Osteocyte (in vitro differentiated cells): ENCODE measurements around the gene ARID3B. TPM values are rescaled to one million over a fixed set of nuclear protein-coding genes. Genes with fewer than 3 reads are reported as not detected.
"Not testable (repeated sequence)": the region's sequence is repeated elsewhere in the genome, so short reads cannot be mapped to it uniquely, and the experiment has no call there.

Source experiments
- DNase-seq: peaks from one replicate; pipeline ENCODE4 v3.0.0; 2021; ENCODE audit warnings: mixed read lengths; ENCODE audit not compliant: unreplicated experiment; ENCODE audit errors: extremely low spot score
- H3K27ac Mint-ChIP-seq: one replicate; pipeline ENCODE4 v1.8.0; 2021; ENCODE audit warnings: mild to moderate bottlenecking, mixed read lengths; ENCODE audit not compliant: unreplicated experiment
- H3K27me3 Mint-ChIP-seq: one replicate; pipeline ENCODE4 v1.8.0; 2021; ENCODE audit warnings: mixed read lengths; ENCODE audit not compliant: unreplicated experiment
- H3K36me3 Mint-ChIP-seq: one replicate; pipeline ENCODE4 v1.8.0; 2021; ENCODE audit warnings: mixed read lengths; ENCODE audit not compliant: unreplicated experiment
- H3K4me1 Mint-ChIP-seq: one replicate; pipeline ENCODE4 v1.8.0; 2021; ENCODE audit warnings: mixed read lengths; ENCODE audit not compliant: unreplicated experiment
- H3K4me3 Mint-ChIP-seq: one replicate; pipeline ENCODE4 v1.8.0; 2021; ENCODE audit warnings: mild to moderate bottlenecking, moderate library complexity, mixed read lengths; ENCODE audit not compliant: unreplicated experiment
- H3K9me3 Mint-ChIP-seq: one replicate; pipeline ENCODE4 v1.8.0; 2021; ENCODE audit warnings: mixed read lengths; ENCODE audit not compliant: unreplicated experiment
- CTCF ChIP-seq: fragments of 200-600 bp; sonication (generic); IDR thresholded peaks from 2 replicates; pipeline ENCODE4 v1.5.0; 2021; ENCODE audit warnings: antibody characterized with exemption, mild to moderate bottlenecking, moderate library complexity
- total RNA-seq: library from RNA; stranded (reverse); gene quantifications from 2 replicates; pipeline ENCODE4 v1.2.1, GENCODE V29; 2021

The ARID3B gene
- total RNA-seq, 1 donor from 2014 or later = 2.8 TPM

GRCh38 chr15:74511583-74511982 lies 29.4 kb upstream of the ARID3B start:
- H3K4me1 Mint-ChIP-seq = no peaks in the 10 kb centered on the region
- H3K27ac Mint-ChIP-seq = no peak overlapping the region
- H3K36me3 Mint-ChIP-seq = no peaks in the 10 kb centered on the region
- no peaks in the 10 kb centered on the region for H3K27me3 Mint-ChIP-seq
- no peak overlapping the region for H3K4me3 Mint-ChIP-seq
- no peak for DNase-seq
- H3K9me3 Mint-ChIP-seq = no peaks in the 10 kb centered on the region
- no peak for TF ChIP-seq CTCF

- H3K27ac Mint-ChIP-seq, DNase-seq, H3K36me3 Mint-ChIP-seq, H3K4me1 Mint-ChIP-seq, H3K4me3 Mint-ChIP-seq, H3K27me3 Mint-ChIP-seq, H3K9me3 Mint-ChIP-seq: not testable (repeated sequence)
Observed at GRCh38 chr15:74514059-74514458, 27.0 kb upstream of the ARID3B start.

GRCh38 chr15:74517096-74517495 lies 23.9 kb upstream of the ARID3B start:
- TF ChIP-seq CTCF = no peak
- Mint-ChIP-seq H3K4me3 (no peak overlapping the region), H3K27ac (no peak overlapping the region), H3K4me1 (no peaks in the 10 kb centered on the region), H3K27me3 (no peaks in the 10 kb centered on the region), H3K9me3 (no peaks in the 10 kb centered on the region), H3K36me3 (no peaks in the 10 kb centered on the region)
- no peak for DNase-seq

GRCh38 chr15:74519311-74519710 lies 21.7 kb upstream of the ARID3B start:
- TF ChIP-seq CTCF = no peak
- no peak for DNase-seq
- Mint-ChIP-seq H3K27ac (no peak overlapping the region), H3K4me1 (no peaks in the 10 kb centered on the region), H3K4me3 (no peak overlapping the region), H3K9me3 (no peaks in the 10 kb centered on the region), H3K27me3 (peaks cover 2% of the 10 kb centered on the region), H3K36me3 (no peaks in the 10 kb centered on the region)

GRCh38 chr15:74520407-74520806 lies 20.6 kb upstream of the ARID3B start:
- H3K27ac Mint-ChIP-seq = no peak overlapping the region
- no peak overlapping the region for H3K4me3 Mint-ChIP-seq
- no peak for DNase-seq
- no peaks in the 10 kb centered on the region for H3K4me1 Mint-ChIP-seq
- no peak for TF ChIP-seq CTCF
- H3K27me3 Mint-ChIP-seq = peaks cover 2% of the 10 kb centered on the region
- H3K9me3 Mint-ChIP-seq = no peaks in the 10 kb centered on the region
- no peaks in the 10 kb centered on the region for H3K36me3 Mint-ChIP-seq

- Mint-ChIP-seq H3K9me3 (no peaks in the 10 kb centered on the region), H3K27ac (no peak overlapping the region), H3K36me3 (no peaks in the 10 kb centered on the region), H3K4me3 (no peak overlapping the region), H3K4me1 (peaks cover 7% of the 10 kb centered on the region), H3K27me3 (peaks cover 2% of the 10 kb centered on the region)
- TF ChIP-seq CTCF = no peak
- no peak for DNase-seq
Observed at GRCh38 chr15:74523982-74524381, 17.0 kb upstream of the ARID3B start.
